Adrenal gland (tissue), 12 donors: ENCODE results near the gene GABRR3. TPM values are rescaled to one million over a fixed set of nuclear protein-coding genes. Genes with fewer than 3 reads are reported as not detected.

ENCODE experiments used
- DNase-seq, 7 donors: peaks; one replicate each; pipeline ENCODE4 v3.0.0-alpha.2; 2019 to 2020
- H3K27ac ChIP-seq, 5 donors: fragments of 200-600 bp; sonication (generic) in 4 of 5; 1 replicate in 3 of 5; 2 replicates in 2 of 5; pipeline versions ENCODE4 v1.5.1 to v1.8.0; 2016 to 2020; ENCODE audit warnings: mild to moderate bottlenecking in 1 of 5
- H3K27me3 ChIP-seq: fragments of 200-600 bp; 2 replicates; pipeline ENCODE4 v1.8.0; 2021
- H3K36me3 ChIP-seq, 2 donors: fragments of 200-600 bp; replicated peaks in 1 of 2; 1 replicate in 1 of 2; 2 replicates in 1 of 2; pipeline versions ENCODE4 v1.5.1 to v1.8.0; 2018 to 2022
- H3K4me1 ChIP-seq, 2 donors: fragments of 200-600 bp; replicated peaks in 1 of 2; 1 replicate in 1 of 2; 2 replicates in 1 of 2; pipeline versions ENCODE4 v1.5.1 to v1.8.0; 2018 to 2021
- H3K4me3 ChIP-seq, 4 donors: fragments of 200-600 bp; sonication (generic) in 3 of 4; one replicate each; pipeline ENCODE4 v1.5.1; 2016 to 2018
- H3K9me3 ChIP-seq, 3 donors: fragments of 200-600 bp; sonication (generic) in 1 of 3; replicated peaks in 1 of 3; 1 replicate in 2 of 3; 2 replicates in 1 of 3; pipeline versions ENCODE4 v1.5.1 to v1.8.0; 2016 to 2021
- POLR2A ChIP-seq, 2 donors: fragments of 450-650 bp; IDR thresholded peaks; one replicate each; pipeline ENCODE4 v1.6.1; 2017; ENCODE audit warnings: antibody characterized with exemption in 2 of 2, mild to moderate bottlenecking in 2 of 2, moderate library complexity in 1 of 2
- WGBS, 4 donors: extraction: QIAGEN DNeasy Blood & Tissue Kit in 2 of 4; methylation state at CpG; one replicate each; pipeline versions ENCODE4 v1.1.5 to v1.1.7; 2013 to 2017; 5-methylcytosine and 5-hydroxymethylcytosine counted together
- intact Hi-C, 2 donors: fragments of 100-400 bp; cut with DNase I; formaldehyde crosslinking; loops; one replicate each; pipeline versions ENCODE4 v1.14.1 to v1.15.0; 2022 to 2023
- polyA plus RNA-seq, 3 donors: library from polyadenylated mRNA; stranded (reverse); fragments of 200-250 nt in 2 of 3; fragments of 350-450 nt in 1 of 3; fragmentation: Illumina TruSeq in 1 of 3; extraction: RNeasy Lipid Tissue Mini Kit (QIAGEN cat#74804) in 1 of 3; gene quantifications; one replicate each; pipeline ENCODE4 v1.2.3, GENCODE V29; 2013 to 2014
- total RNA-seq, 9 donors: library from RNA; depleted of rRNA in 4 of 9; stranded (reverse); fragments of >200 nt in 4 of 9; fragments of 120-200 nt in 1 of 9; fragmentation: NEBNext Ultra II Directional in 1 of 9; extraction: Animal tissue kit (Norgen Biotek cat#: 25700) in 1 of 9; gene quantifications; one replicate each; pipeline versions ENCODE4 v1.1.0 to v1.2.4, GENCODE V29; 2013 to 2023
- TF ChIP-seq, protein P1 (sequence below), 6 experiments: fragments of 450-650 bp in 4 of 6; fragments of 200-600 bp in 2 of 6; sonication (generic) in 1 of 6; IDR thresholded peaks; 1 replicate in 5 of 6; 2 replicates in 1 of 6; pipeline versions ENCODE4 v1.5.1 to v1.8.0; 2016 to 2021; ENCODE audit warnings: antibody characterized with exemption in 6 of 6, mild to moderate bottlenecking in 2 of 6, moderate library complexity in 1 of 6
- donor health status: healthy with polysubstance abuse.
- donor health status: Bipolar disorder and iron deficiency.
- donor health status: DM: yes; HTN: yes; CAD: no.
- donor health status: DM: no; HTN: no; CAD: no.
- donor health status: DM: no; HTN: no; CAD: no.
- donor health status: DM: yes; HTN: yes; CAD: no.

GABRR3 gene
- total and polyA plus RNA-seq, 12 donors = under 0.01 TPM; not detected in 11

- no peak overlapping the region for H3K4me3 ChIP-seq
- DNase-seq = no peak
- TF ChIP-seq POLR2A (IDR thresholded peaks at IDR 0.05) = no peak
- TF ChIP-seq, protein P1, sequence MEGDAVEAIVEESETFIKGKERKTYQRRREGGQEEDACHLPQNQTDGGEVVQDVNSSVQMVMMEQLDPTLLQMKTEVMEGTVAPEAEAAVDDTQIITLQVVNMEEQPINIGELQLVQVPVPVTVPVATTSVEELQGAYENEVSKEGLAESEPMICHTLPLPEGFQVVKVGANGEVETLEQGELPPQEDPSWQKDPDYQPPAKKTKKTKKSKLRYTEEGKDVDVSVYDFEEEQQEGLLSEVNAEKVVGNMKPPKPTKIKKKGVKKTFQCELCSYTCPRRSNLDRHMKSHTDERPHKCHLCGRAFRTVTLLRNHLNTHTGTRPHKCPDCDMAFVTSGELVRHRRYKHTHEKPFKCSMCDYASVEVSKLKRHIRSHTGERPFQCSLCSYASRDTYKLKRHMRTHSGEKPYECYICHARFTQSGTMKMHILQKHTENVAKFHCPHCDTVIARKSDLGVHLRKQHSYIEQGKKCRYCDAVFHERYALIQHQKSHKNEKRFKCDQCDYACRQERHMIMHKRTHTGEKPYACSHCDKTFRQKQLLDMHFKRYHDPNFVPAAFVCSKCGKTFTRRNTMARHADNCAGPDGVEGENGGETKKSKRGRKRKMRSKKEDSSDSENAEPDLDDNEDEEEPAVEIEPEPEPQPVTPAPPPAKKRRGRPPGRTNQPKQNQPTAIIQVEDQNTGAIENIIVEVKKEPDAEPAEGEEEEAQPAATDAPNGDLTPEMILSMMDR (IDR thresholded peaks at IDR 0.05) = no peak
- no peaks in the 10 kb centered on the region for H3K9me3 ChIP-seq
- H3K27me3 ChIP-seq = no peaks in the 10 kb centered on the region
- H3K36me3 ChIP-seq = no peaks in the 10 kb centered on the region
- H3K4me1 ChIP-seq = no peaks in the 10 kb centered on the region
- H3K27ac ChIP-seq = no peak overlapping the region
- intact Hi-C loops = no loop called here
- 43 to 70% (median 50%) methylated on average over 2 of the region's 2 CpGs for WGBS, 4 donors
Measured at GRCh38 chr3:98003306-98003969, 31.7 kb downstream of the GABRR3 start.

DNA sequence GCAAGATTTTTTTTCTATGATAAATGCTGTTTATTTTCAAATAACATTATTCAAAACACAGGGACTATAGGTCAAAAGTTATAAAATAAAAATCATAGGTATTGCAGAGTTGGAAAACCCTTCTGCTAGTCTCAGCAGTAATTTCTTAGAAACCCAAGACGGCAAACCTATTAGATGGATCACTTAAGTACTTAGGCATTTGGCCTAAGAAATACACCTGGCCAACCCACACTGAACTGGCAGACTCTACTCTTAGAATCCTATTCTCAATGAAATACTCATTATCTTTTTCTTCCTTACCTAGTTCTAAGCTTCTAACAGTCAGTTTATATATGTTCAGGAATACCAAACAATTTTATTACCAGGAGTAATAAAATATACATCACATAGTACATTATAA is 32.4 kb downstream of the GABRR3 start:
- no peaks in the 10 kb centered on the region for H3K4me1 ChIP-seq
- H3K9me3 ChIP-seq = no peaks in the 10 kb centered on the region
- intact Hi-C loops = no loop called here
- no peak for DNase-seq
- H3K36me3 ChIP-seq = no peaks in the 10 kb centered on the region
- no peak overlapping the region for H3K27ac ChIP-seq
- TF ChIP-seq, protein P1 (IDR thresholded peaks at IDR 0.05) = no peak
- no peak for TF ChIP-seq POLR2A (IDR thresholded peaks at IDR 0.05)
- no peaks in the 10 kb centered on the region for H3K27me3 ChIP-seq
- H3K4me3 ChIP-seq = no peak overlapping the region
- 86 to 100% (median 92%) methylated on average over 1 of the region's 1 CpG for WGBS, 4 donors

- intact Hi-C loops = no loop called here
- TF ChIP-seq, protein P1 (IDR thresholded peaks at IDR 0.05) = no peak
- no peak for TF ChIP-seq POLR2A (IDR thresholded peaks at IDR 0.05)
- no peaks in the 10 kb centered on the region for H3K9me3 ChIP-seq
- no peak overlapping the region for H3K27ac ChIP-seq
- H3K4me1 ChIP-seq = no peaks in the 10 kb centered on the region
- no peaks in the 10 kb centered on the region for H3K36me3 ChIP-seq
- WGBS, 4 donors = 0 to 38% (median 30%) methylated on average over 1 of the region's 1 CpG
- H3K4me3 ChIP-seq = no peak overlapping the region
- H3K27me3 ChIP-seq = no peaks in the 10 kb centered on the region
- DNase-seq = no peak
Measured at GRCh38 chr3:97999994-98000393, 35.1 kb downstream of the GABRR3 start.

DNA sequence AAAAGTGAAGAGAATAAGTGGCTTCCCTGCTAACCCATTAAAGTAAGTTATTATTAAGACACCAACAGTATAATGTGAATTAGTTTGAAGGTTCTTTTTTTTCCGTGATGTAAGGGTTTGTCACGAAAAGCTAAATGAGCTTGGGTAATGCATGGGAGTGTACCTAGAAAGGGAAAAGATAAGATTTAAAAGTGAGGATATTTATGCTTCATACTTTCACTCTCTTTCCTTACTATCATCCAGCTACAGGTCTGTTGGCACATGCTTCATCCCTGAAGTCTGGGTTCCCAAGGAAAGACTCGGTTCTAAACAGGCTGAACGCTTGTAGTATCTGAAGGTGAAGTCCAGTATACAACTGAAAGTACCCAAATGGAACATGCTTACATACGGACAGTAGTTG is 36.0 kb downstream of the GABRR3 start:
- 79 to 88% (median 82%) methylated on average over 5 of the region's 5 CpGs for WGBS, 4 donors

More for the DNA sequence above, 36.0 kb downstream of the GABRR3 start:
- no peaks in the 10 kb centered on the region for H3K36me3 ChIP-seq
- intact Hi-C loops = no loop called here
- no peak overlapping the region for H3K27ac ChIP-seq
- DNase-seq = no peak
- H3K27me3 ChIP-seq = no peaks in the 10 kb centered on the region
- TF ChIP-seq, protein P1 (IDR thresholded peaks at IDR 0.05) = no peak
- TF ChIP-seq POLR2A (IDR thresholded peaks at IDR 0.05) = no peak
- no peak overlapping the region for H3K4me3 ChIP-seq
- H3K4me1 ChIP-seq = no peaks in the 10 kb centered on the region
- no peaks in the 10 kb centered on the region for H3K9me3 ChIP-seq
